ENCODE measurements around the gene INF2.

The INF2 gene

GRCh38 chr14:104684449-104684821 is 5.0 kb upstream of the INF2 start:
- TF ChIP-seq CTCF (conservative IDR thresholded peaks at IDR 0.05; ENCODE audit: low read depth, low read length) = no peak
- no peak overlapping the region for H3K4me3 ChIP-seq (ENCODE audit: low read length)
- DNase-seq (ENCODE audit: low read depth) = no peak

- TF ChIP-seq CTCF (conservative IDR thresholded peaks at IDR 0.05; ENCODE audit: low read depth, low read length) = peak; percentile 30
- H3K4me3 ChIP-seq (ENCODE audit: low read length) = no peak overlapping the region
- no peak for DNase-seq (ENCODE audit: low read depth)
Measured at GRCh38 chr14:104685216-104685997, 4.0 kb upstream of the INF2 start.

- DNase-seq (ENCODE audit: low read depth) = no peak
- H3K4me3 ChIP-seq (ENCODE audit: low read length) = no peak overlapping the region
Measured at GRCh38 chr14:104685998-104686610, 3.3 kb upstream of the INF2 start.

GRCh38 chr14:104686624-104687517 is 2.5 kb upstream of the INF2 start:
- no peak for DNase-seq (ENCODE audit: low read depth)
- TF ChIP-seq CTCF (conservative IDR thresholded peaks at IDR 0.05; ENCODE audit: low read depth, low read length) = no peak
- H3K4me3 ChIP-seq (ENCODE audit: low read length) = no peak overlapping the region

More at GRCh38 chr14:104685998-104686610, 3.3 kb upstream of the INF2 start:
- TF ChIP-seq CTCF (conservative IDR thresholded peaks at IDR 0.05; ENCODE audit: low read depth, low read length) = no peak

- H3K4me3 ChIP-seq (ENCODE audit: low read length) = peak overlapping the region; percentile 15
- DNase-seq (ENCODE audit: low read depth) = no peak
Measured at GRCh38 chr14:104687601-104688504, 1.6 kb upstream of the INF2 start.

More at GRCh38 chr14:104687601-104688504, 1.6 kb upstream of the INF2 start:
- no peak for TF ChIP-seq CTCF (conservative IDR thresholded peaks at IDR 0.05; ENCODE audit: low read depth, low read length)

All from retinal pigment epithelial cell (primary cell).